IMR-90 (cell line): Measurements from ENCODE around the gene RNF223.

ENCODE experiments used
- CTCF ChIP-seq: conservative IDR thresholded peaks from 2 replicates; pipeline ENCODE4 v1.5.1; 2012; ENCODE audit warnings: mild to moderate bottlenecking, low read depth, low read length, improper control_type of control experiment
- FOS ChIP-seq: fragments of 150-350 bp; IDR thresholded peaks from 2 replicates; pipeline ENCODE4 v1.6.1; 2016; ENCODE audit warnings: low read depth, low read length

- TF ChIP-seq CTCF (no peak), FOS (no peak)
Observed at GRCh38 chr1:1054099-1054700, 19.9 kb downstream of the RNF223 start.
